Measurements from ENCODE around the gene RPS3A.
"Not testable (repeated sequence)": the region's sequence is repeated elsewhere in the genome, so short reads cannot be mapped to it uniquely, and the experiment has no call there.

The RPS3A gene

GRCh38 chr4:151099229-151099975, at the start of gene RPS3A:
Gene RPS3A (plus strand): TSS chr4:151099628. CDS start chr4:151099653, 25 bp downstream.
- DNase-seq: peak; percentile 97

DNA sequence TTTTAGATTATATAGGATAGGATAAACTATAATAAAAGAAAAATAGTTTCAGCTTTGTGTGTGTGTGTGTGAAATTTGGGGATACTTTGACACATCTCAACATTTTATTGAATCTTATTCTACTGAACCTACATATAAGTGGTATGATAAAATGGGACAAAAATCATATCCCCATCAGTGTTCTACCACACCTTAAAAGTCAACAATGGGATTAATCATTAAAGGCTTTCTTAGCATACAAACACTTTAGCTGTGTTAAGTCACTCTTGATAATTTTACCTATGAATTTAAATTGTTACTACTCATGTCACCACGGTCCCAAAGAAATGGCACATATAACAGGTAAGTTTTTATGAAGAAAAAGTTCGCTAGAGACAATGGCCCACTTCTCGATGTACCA, 46.6 kb upstream of the RPS3A start:
- no peak for DNase-seq

DNA sequence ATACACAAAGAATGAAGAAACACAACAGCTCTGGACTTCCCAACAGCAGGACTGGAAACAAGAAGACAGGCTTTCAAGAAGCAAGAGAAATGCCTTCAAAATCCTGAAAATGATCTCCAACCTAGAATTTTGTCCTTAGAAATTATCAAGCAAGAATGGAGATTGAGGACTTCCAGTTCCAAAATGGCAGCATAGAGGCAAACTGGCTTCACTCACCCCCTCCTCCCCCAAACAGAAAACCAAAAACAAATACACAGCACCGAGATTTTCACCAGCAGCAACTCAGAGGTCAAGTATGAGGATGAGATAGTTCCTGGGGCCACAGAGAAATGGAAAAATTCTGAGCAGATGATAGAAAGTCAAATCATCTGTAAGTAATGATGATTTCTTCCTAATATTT, 43.9 kb upstream of the RPS3A start:
- no peak for DNase-seq

DNA sequence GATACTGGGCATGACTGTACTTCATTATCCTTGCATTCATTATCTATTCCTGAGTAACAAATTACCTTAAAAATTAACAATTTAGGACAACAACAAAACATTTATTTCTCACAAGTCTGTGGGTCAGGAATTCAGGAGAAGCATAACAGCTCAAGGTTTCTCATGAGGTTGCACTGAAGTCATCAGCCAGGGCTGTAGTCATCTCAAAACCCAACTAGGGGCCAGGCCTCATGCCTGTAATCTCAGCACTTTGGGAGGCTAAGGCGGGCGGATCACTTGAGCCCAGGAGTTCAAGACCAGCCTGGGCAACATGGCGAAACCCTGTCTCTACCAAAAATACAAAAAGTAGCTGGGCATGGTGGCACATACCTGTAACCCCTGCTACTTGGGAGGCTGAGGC, 36.3 kb upstream of the RPS3A start:
- not testable (repeated sequence) for DNase-seq

GRCh38 chr4:151067316-151067970, 32.0 kb upstream of the RPS3A start:
- DNase-seq: no peak

- no peak for DNase-seq
Observed at GRCh38 chr4:151074416-151074916, 25.0 kb upstream of the RPS3A start.

DNA sequence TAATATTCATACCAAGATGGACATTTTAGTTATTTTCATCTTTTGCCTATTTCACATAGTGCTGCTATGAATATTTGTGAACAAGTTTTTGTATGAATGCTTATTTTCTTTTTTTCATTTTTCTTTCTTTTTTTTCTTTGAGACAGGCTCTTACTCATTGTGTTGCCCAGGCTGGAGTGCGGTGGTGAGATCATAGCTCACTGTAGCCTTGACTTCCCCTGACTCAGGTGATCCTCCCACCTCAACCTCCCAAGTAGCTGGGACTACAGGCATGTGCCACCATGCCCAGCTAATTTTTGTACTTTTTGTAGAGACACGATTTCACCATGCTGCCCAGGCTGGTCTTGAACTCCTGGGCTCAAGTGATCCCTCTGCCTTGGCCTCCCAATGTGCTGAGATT, 21.4 kb upstream of the RPS3A start:
- not testable (repeated sequence) for DNase-seq

GRCh38 chr4:151087467-151087866, 12.0 kb upstream of the RPS3A start:
- no peak for DNase-seq

GRCh38 chr4:151091047-151091446, 8.4 kb upstream of the RPS3A start:
- DNase-seq: no peak

- DNase-seq: no peak
Observed at GRCh38 chr4:151092488-151092887, 6.9 kb upstream of the RPS3A start.

- DNase-seq: no peak
Observed at GRCh38 chr4:151093203-151093602, 6.2 kb upstream of the RPS3A start.

DNA sequence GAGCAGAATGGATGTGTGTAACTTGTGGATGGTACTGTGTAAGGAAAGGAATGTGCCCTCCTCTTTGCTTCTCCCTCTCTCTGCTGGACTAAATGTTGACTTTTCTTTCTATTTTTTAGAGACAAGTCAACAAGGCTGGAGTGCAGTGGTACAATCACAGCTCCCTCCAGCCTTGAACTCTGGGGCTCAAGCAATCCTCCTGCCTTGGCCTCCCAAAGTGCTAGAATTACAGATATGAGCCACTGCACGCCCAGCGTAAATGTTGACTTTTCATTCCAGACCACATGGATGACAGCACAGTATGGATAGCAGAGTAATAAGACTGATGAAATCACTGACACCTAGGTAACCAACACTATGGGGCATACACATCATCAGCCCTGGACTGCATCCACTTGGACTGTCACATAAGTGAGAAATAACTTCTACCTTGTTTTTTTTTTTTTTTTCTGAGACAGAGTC, 5.1 kb upstream of the RPS3A start:
- DNase-seq: no peak

DNA sequence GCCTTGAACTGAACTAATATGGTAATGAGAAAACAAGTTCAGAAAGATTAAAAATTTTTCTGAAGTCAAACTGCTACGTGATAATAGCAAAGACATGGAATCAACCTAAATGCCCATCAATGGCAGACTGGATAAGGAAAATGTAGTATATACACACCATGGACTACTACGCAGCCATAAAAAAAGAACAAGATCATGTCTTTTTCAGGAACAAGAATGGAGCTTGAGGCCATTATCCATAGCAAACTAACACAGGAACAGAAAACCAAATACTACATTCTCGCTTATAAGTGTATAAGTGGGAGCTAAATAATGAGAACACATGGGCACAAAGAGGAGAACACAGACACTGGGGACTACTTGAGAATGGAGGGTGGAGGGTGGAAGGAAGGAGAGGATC, 4.3 kb upstream of the RPS3A start:
- no peak for DNase-seq

DNA sequence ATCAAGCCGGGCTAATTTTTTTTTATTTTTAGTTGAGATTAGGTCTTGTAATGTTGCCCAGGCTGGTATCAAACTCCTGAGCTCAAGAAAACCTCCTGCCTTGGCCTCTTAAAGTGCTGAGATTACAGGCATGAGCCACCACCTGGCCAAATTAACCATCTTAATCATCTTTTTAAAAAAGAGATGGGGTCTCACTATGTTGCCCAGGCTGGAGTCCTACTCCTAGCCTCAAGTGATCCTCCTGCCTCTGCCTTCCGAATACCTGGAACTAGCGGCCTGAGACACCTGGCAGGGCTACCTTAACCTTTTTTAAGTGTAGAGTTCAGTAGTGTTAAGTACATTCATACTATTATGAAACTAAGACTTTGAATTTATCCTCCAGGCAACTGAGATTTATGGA, 1.7 kb upstream of the RPS3A start:
- no peak for DNase-seq

DNA sequence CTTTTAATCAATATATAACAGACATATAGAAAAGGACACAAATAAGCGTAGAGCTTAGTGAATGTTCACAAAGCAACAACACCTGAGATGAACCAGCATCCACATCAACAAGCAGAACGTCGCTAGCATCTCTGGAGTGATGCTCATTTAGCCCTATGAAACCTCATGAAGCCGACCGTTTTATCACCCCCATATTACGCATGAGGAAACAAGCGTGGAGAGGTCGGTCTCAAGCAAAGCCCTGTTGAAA, 524 bp upstream of the RPS3A start:
- DNase-seq: no peak

- DNase-seq: no peak
Observed at GRCh38 chr4:151099976-151100417, 569 bp downstream of the RPS3A start.

- DNase-seq: no peak
Observed at GRCh38 chr4:151100531-151100930, 1.1 kb downstream of the RPS3A start.

DNA sequence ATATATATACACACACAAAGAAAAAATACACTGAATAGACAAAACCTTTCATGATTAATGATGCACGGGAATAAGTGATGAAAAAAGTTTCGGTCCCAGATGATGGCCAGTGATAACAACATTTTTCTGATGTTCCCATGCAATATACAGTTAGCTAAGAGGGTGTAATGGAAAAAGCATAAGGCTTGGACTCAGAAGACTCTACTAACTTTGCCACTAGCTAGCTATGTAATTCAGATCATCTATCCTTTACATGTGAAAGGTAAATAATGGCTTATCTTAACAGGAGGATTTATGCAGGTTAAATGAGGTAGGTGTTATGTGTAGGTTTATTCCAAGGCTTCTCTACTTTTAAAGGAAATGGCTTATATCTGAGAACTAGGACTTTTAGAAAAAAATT, 4.3 kb downstream of the RPS3A start:
- DNase-seq: no peak

- no peak for DNase-seq
Observed at GRCh38 chr4:151104621-151105020, 5.2 kb downstream of the RPS3A start.

GRCh38 chr4:151105454-151106032, 6.1 kb downstream of the RPS3A start:
- DNase-seq: no peak

- DNase-seq: no peak
Observed at GRCh38 chr4:151107063-151107462, 7.6 kb downstream of the RPS3A start.

DNA sequence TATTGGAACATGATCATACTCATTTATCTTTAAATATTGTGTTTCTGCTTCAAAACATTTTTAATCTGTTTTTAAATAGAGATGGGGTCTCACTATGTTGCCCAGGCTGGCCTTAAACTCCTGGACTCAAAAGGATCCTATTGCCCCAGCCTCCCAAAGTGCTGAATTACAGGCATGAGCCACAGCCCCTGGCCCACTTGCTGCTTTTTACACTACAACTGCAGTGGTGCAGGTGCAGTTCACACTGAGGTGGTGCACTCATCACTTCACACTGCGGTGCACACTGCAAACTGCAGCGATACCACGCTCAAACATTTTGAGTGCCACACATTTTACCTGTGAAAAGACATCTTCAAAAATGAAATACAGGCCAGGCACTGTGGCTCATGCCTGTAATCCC, 10.8 kb downstream of the RPS3A start:
- DNase-seq: no peak

GRCh38 chr4:151114338-151114737, 14.9 kb downstream of the RPS3A start:
- no peak for DNase-seq

DNA sequence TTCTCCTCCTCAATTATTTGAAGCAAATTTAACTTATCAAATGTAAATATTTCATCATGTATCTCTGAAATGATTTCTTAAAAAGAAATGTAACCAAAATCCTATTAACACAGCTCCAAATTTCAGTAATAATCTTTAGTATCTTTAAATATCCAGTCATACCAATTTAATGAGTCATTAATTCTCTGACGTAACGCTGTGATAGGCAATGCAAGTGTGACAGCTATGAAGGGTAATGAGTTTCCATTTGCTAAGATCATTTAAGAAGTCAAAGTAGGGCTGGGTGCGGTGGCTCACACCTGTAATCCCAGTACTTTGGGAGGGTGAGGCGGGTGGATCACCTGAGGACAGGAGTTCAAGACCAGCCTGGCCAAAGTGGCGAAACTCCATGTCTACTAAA, 15.6 kb downstream of the RPS3A start:
- no peak for DNase-seq

All from activated gamma-delta T cell treated with Interleukin-2 at 50 U/mL for 16 hours (primary cell).